ENCODE data around the gene ZDHHC1.
"Not testable (repeated sequence)": the region's sequence is repeated elsewhere in the genome, so short reads cannot be mapped to it uniquely, and the experiment has no call there.

ZDHHC1 gene

DNA sequence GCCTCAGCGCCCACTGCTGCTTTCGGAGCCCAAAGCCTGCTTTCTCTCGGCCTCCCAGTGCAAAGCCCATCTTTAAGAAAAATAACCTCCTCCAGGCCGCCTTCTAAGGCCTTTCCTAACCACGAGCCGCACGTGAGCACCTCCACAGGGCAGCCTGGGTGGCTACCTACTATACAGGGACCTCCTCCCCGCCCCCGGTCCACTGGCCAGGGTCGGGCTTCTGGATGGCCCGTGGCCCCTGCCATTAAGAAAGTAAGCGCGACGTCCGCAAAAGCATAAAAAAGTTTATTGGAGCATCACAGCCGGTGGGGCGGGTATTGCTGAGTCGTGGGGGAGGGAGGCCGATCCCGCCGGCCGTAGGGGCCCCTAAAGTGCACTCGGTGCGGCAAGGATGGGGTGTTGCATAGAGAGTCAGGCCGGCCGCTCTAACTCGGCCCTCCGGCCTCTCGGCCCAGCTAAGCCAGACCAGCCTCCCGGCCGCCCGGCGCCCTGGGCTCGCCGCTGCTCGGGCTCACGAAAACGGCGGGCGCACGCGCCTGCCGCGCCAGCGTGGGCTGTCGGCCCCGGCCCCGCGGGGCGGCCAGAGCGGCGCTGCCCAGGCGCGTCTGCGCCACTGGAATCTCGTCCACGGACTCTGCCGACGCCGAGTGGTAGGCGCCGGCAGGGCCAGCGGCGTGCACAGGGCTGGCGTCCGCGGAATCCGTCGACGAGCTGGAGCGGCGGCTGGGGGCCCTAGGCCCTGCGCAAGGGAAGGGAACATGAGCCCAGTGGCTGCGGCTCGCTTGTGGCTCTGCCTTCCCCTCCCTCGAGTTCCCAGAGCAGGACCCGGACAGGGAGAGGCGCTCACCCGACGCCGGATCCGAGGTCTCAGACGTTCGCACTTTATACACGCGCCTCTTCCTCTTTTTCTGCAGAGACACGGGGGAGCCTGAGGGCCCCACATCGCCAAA is 21.8 kb downstream of the ZDHHC1 start:
- no peak for DNase-seq (ENCODE audit: low spot score)

DNA sequence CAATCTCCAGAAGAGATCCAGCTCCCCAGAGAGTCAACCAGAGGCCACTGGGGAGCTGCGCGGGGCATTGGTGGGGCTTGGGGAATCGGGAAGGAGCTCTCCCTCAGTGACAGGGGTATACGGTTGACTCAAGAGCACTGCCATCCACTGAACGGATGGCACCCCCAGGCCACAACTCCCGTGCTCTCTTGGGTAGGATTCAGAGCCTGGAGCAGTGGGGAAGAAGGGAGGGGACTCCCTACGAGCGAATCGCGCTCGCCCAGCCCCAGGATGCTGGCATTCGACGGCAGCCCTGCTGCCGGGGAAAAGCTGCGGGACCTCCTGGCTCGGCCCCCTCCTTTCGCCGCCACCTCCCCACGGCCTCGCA is 22.5 kb downstream of the ZDHHC1 start:
- no peak for DNase-seq (ENCODE audit: low spot score)

DNA sequence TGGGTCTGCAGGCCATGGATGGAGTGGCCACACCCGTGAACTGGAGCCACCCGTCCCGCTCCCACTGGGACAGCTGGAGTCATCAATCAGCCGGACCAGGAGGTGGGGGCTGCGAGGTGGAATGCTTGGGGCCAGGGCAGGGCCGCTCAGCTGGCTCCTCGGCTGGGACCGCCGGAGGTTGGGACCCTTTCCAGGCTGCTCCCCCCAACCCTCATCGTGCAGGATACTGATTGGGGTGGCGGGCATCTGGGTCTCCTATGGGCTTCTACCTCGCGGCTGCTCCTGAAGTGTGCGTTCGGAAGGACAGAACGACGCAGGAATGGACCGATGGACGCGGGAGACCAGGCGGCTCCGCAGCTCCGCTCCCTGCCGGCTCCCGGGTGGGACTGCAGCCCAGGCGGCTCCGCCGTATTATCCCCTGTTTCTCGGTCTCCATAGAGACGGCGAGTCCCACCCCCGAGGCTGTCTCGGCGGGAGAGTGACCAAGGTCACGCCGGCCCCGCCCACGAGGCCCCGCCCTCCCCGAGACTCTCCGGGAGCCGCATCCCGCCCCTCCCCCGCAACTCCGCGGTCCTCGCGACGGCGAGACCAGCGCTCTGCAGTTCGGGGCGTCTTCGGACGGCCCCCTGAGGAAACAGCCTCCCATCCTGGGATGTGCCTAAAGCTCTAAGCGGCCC is 23.0 kb downstream of the ZDHHC1 start, which contains the start of gene TPPP3:
TSS of gene TPPP3 (minus strand) at position 388 of the 677 bp plus-strand sequence. CDS start 2,387 bp downstream, outside the sequence.
- peak; percentile 82 for DNase-seq (ENCODE audit: low spot score)

DNA sequence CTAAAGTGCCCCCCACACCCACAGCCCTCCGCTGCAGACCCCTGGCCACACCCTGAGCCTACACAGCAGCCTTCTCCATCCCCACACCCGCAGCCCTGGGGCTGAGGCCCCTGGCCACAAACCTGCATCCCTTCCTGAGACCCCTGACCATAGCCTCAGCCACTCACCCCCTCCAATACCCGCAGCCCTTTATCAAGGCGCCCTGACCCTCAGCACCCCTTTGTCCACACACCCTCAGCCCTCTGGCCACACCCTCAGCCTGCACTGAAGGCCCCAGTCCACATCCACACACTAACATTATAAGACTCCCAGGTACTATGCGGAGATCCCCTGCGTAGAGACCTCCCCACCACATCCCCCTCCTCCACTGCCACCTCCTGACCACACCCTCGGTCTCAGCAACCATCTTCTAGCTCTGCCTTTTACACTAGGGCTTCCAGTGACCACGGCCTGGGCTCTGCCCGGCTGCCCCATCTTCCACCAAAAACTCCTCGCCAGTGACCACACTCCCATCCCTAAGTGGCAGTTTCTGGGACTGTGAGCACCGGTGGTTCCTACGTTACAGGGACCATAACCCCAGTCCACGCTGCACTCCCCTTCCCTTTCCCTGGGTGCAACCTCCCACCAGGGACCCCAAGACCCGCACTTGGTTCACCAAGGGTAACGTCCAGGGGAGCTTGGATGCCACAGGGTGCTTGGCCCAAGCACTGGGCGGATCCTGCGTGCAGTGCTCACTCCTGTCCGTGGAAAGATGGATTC is 23.8 kb downstream of the ZDHHC1 start:
- no peak for DNase-seq (ENCODE audit: low spot score)

DNA sequence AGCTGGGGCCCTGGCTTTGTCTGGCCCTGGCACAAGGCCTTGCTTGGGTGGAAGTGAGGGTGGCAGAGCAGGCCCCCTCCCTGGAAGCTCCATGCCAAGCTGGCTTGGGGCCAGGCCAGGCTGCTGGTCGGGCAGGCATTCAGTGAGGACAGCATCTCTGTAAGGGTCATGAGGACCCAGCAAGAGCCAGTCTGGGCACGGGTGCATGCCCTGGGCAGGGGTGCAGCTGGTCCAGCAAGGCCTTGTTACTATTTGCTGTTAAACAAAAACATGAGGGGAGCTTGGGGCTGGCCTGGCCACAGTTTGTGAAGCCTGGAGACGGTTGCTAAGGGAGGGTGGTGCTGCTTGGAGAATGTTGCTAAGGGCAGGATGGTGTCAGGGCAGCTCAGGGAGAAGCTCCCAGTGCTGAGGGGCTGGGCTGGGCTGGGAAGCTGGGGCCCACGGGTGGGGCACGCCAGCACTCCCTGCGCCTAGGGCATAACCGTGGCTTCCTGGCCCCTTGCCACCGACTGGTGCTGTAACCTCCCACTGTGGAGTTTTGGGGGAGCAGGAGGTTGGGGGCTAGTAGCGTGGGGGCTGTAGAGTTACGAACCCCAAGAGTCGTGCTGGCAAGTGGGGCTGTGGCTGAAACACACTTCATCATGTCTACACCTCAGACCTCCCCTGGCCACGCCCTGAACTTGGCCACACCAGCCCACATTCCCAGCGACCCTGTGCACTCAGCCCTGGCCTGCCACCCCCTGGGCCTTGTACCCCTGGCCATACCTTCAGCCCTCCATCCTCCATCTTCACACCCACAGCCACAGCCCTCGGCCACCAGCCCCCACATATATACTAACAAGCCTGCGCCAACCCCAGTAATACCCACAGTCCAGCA is 24.6 kb downstream of the ZDHHC1 start:
- peak; percentile 98 for DNase-seq (ENCODE audit: low spot score)

DNA sequence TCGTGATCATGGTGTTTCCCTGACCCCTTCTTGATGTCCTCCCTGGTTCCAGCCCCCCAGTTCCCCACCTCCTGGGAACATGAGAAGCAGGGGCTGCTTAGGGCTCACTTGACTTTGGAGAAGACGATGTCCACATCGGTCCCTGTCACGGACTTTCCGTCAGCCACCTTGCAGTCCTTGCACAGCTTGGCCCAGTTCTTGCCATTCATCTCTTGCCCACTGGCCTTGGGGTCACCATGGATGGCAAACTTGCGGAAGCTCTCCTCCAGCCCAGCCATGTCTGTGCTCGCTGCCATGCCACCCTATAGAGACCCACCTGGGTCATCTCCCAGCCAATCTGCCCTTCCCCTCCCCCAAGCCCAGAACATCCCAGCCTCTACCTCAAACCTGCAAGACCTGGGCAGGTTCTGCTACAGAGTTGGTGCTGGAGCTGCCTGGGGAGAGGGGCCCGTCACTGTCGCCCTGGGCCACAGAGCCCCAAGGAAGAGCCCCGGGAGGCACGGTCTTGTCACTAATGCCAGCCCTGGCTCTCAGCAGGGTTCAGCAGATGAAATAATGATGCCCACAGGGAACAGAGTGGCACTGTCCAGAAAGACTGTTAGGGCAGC is 25.4 kb downstream of the ZDHHC1 start:
- DNase-seq (ENCODE audit: low spot score) = no peak

DNA sequence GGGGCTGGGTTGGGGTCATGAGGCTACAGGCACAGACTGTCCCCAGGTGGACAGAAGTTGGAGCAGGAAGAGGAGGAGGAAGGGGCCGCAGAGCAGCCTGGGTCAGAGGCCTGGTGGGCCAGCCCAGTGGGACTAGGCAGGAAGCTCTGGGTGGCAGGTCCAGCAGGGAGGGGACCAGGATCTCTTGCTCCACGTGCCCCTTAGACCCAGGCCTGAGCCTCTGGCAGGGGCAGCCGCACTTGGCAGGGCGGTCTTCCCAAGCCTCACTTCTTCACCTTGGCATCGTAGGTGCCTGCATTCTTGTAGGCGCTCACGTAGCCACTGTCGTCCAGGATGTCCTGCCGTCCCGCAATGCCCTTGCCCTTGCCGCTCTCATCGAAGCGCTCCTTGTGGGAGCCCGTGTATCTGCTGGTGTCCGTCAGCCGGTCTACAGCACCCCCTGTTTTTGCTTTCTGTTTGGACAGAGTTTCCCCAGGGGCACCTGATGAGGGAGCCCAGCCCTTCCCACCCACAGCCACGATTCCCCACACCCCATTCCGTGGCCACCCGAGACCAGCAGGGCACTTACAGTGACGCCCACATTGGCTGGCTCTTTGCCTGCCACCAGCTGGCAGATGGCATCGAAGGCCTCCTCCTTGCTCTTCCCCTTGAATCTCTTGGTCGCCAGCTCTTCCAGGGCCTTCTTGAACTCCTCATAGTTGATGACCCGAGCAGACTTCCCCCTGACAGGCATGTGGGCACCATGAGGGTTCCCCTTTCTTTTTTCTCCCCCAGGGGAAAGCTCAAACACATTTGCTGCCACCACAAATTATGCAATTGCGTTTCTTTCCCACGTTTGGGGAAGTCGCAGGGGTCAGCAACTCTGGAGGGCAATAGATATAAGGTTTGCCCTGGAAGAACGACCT is 26.1 kb downstream of the ZDHHC1 start:
- peak; percentile 90 for DNase-seq (ENCODE audit: low spot score)

DNA sequence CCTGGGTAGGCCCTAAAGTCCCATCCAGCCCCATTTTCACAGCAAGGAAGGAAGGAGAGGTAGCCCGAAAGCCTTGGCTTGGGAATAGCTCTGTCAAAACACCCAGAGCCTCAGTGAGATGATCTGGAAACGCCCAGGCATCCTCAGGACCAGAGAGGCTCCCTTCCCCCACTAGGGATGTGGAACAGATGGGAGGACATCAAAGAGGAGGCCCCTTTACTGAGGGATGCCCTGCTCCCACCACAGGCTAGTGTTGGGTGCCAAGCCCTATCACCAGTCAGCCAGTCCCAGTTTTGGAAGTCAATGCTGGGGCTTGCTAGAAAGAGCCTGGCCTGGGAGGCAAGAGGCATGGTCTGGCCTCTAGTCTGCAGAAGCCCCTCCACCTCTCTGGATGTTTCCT is 27.7 kb downstream of the ZDHHC1 start:
- DNase-seq (ENCODE audit: low spot score) = no peak

DNA sequence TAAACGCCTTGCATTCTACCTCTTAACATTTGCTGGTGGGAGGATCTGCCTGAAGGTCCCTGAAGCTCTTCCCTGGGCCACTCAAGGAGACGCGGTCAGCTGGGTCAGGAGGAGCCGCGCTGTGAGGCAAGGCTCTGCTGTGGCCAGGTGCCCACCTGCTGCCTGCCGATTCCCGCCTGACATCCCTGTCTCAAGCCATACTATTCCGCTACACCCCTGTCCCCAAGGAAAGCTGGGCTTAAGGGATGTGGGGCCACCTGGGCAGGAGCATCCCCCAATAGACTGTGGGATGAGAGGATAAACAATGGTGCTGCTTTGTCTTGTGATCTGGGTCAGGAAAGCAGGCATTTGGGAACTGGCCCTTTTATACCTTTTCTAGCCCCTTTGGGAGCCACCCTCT is 28.1 kb downstream of the ZDHHC1 start:
- no peak for DNase-seq (ENCODE audit: low spot score)

DNA sequence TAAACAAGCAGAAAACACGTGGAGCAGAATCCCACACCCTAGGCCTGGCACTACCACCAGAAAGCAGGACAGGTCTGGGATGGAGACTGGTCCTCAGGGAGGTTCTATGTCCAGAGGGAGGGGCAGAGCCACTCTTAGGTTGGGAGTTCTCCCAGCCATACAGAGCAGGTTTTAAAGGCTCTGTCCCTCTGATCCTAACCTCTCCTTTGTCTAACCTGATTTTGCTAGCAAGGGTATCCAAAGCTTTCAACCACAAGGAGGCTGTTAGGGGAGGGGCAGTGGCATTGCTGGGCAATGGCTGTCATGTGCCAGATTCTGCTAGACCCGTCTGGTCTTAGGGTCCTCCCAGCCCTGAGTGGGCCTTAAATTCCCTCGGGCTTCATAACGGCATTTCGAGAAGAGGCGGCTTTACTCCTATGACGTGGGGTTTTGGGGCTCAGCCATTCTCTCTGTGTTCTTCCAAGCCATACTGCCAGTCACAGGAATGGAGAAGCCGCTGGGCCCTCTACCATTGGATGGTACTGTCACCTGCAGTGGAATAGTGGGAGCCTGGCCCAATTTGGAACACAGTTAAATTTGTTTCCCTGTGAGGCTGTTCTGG is 28.7 kb downstream of the ZDHHC1 start:
- DNase-seq (ENCODE audit: low spot score) = no peak

DNA sequence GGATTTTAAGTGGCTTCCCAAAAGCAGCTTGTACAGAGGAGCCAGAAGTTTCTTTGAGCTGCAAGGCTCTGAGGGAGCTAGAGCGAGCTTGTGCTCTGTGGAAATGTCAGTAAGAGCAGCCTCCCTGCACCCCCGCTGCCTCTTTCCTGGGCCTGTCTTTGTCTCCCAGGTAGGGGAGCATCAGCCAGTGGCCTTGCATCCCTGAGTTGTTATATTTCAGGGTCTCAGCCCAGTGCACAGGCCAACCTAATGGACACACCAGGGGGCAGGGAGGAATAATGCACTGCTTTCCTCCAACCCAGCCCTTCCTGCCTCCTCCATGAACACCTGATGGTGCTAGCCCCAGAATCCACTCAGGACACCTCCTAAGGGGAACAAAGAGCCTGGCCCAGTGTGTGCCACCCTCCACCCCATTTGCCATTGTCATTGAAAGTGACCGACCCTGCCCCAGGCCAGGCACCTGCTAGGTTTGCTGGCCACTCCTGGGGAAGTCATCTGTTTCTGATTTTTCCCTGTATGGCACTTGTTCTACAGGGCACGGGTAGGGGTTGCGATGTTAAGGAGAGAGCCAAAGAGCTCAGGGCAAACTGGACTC is 29.3 kb downstream of the ZDHHC1 start:
- DNase-seq (ENCODE audit: low spot score) = no peak

DNA sequence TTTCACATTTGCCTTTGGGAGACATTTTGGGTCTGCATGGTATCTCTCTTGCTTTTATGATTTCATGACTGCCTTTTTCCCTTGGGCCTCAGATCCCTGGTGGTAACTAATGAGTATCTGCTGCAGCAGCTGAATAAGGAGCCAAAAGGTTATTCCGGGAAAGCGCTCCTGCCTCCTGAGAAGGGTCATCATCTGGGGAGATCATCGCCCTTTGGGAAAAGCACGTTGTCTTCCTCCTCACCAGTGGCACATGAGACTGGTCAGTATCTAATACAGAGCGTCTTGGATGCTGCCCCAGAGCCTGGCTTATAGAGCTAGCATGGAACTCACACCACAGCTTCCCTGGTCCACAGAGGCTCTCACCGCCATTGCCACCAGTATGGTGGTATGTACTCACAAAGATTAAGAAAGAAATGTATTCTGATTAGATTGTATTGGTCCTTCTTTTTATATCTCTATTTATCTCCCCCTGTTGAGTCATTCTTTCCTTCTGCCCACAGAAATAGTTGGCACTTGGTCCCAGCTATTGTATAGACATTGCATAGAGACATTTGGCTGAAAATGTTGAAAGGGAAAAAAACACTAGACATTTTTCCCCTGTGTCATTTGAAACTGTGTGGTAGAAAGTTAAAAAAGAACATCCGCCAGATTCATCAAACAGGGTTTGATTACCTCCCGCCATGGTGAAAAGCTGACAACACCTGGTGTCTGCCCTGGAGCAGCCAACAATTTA is 31.3 kb downstream of the ZDHHC1 start:
- no peak for DNase-seq (ENCODE audit: low spot score)

DNA sequence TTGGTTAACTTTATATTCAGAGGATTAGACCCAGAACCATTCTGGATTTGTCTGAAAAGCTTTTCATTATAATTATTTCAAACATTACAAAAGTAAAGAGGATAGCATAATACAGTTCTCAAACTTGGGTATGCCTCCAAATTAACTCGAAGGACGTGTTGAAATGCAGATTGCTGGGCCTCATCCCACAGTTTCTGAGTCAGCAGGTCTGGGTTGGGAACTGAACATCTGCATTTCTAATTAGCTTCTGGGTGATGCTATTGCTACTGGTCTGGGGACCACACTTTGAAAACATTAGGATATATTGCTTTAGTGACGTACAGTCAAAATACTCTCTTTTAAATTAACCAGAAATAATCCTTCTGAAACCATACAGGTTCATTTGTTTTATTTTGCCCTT is 33.0 kb downstream of the ZDHHC1 start:
- DNase-seq (ENCODE audit: low spot score) = no peak

DNA sequence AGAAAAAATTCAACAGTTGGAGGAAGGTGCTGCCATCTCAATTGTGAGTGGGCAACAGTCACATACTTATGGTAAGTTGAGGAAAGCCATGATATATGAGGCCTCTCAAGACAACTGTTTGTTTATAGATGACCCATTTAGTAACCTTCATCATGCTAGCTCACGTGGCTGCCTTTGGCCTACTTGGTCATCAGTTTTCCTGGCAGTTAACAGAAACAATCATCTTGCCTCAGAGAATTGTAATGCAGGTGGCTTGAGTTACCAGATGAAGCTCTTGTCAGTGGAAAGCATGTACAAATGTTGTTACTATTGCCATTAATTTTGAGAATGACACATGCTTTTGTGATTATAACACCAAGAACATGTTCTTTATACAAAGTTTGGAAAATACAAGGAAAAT is 37.6 kb downstream of the ZDHHC1 start:
- no peak for DNase-seq (ENCODE audit: low spot score)

DNA sequence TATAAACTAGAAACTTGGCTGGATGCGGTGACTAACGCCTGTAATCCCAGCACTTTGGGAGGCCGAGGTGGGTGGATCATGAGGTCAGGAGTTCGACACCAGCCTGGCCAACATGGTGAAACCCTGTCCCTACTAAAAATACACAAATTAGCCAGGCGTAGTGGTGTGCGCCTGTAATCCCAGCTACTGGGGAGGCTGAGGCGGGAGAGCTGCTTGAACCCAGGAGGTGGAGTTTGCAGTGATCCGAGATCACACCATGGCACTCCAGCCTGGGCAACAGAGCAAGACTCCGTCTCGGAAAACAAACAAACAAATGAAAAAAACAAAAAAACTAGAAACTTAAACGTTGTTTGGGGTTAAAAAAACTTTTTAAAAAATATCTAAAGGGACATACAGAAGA is 40.3 kb downstream of the ZDHHC1 start:
- DNase-seq (ENCODE audit: low spot score) = not testable (repeated sequence)

DNA sequence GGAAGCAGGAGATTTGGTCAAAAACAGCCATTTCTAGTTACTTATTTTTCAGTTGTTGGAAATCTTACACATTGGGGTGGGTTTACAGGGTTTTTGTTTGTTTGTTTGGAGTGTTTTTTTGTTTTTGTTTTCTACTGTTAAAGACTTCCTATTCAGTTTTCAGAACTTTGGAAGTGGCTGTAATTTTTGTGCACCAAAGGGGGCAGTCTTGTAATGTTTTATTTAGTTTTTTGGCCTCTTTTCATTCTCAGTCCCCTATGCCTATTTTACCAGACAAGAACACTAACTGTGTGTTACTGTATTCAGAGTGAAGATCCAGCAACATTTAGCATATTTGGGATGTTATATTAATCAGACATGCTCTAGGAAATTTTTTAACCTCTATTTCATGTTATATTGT is 43.6 kb downstream of the ZDHHC1 start:
- peak; percentile 77 for DNase-seq (ENCODE audit: low spot score)

DNA sequence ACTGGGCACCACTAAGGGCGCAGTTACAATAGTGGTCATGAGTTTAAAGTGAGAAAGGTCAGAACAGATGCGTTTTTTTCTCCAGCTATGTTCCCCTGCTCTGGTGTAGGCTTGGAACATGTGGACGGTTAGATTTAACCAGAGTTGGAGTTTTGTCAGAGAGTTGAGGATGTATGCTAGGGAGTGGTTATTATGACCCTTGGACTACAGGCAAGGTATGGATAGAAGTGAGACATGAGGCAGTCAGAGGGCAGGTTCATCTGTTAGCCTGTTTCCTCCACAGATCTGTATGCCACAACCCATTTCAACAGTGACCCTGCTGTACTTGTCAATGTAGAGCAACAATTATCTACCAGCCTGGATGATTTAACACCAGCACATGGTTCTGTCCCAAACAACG is 45.6 kb downstream of the ZDHHC1 start:
- DNase-seq (ENCODE audit: low spot score) = no peak

DNA sequence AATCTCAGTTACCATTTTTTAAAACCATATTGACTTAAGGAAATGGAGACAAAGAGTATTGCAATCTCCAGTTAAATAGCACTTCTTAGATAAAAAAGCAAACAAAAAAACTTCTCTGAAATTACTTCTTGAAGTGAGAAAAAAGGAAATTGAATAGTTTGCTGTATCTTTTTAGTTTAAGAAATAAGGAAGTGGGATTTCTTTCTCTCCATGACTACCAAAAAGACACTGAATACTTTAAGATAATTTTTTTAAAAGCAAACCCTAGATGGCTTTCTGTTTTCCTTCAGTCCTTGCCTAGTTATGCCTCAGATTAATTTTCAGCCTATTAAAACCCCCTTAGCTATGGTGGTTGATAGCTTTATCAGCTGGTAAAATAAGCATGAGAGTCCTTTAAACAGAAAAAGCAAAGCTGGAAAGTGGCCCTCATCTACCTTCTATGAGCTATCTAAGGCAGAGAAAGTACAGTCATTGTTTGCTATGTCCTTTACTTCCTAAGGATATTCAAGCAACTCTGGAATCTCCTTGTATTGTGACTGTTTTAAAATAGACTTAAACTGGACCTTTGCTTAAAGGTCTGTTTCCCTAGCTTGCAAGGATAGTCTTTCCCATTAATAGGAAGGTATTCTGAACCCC is 51.6 kb downstream of the ZDHHC1 start:
- no peak for DNase-seq (ENCODE audit: low spot score)
